Activated CD4-positive, alpha-beta T cell treated with anti-CD3 and anti-CD28 coated beads for 48 hours (primary cell): ENCODE data around the gene TTC21A.

Experiments used
- DNase-seq: peaks from one replicate; pipeline ENCODE4 v3.0.0-alpha.2; 2020

The TTC21A gene

GRCh38 chr3:39098473-39099000 is 8.9 kb upstream of the TTC21A start:
- DNase-seq = no peak

GRCh38 chr3:39099242-39099641 is 8.2 kb upstream of the TTC21A start:
- no peak for DNase-seq

GRCh38 chr3:39099738-39100499 is 7.6 kb upstream of the TTC21A start:
- no peak for DNase-seq

- no peak for DNase-seq
Measured at GRCh38 chr3:39100500-39100886, 7.0 kb upstream of the TTC21A start.

- DNase-seq = peak; percentile 61
Measured at GRCh38 chr3:39101022-39101689, 6.3 kb upstream of the TTC21A start.

- no peak for DNase-seq
Measured at GRCh38 chr3:39102504-39103323, 4.8 kb upstream of the TTC21A start.

GRCh38 chr3:39103324-39103693 is 4.2 kb upstream of the TTC21A start:
- no peak for DNase-seq

GRCh38 chr3:39103791-39104552 is 3.5 kb upstream of the TTC21A start:
- no peak for DNase-seq

GRCh38 chr3:39104961-39105686 is 2.4 kb upstream of the TTC21A start:
- no peak for DNase-seq

GRCh38 chr3:39105687-39106063 is 1.8 kb upstream of the TTC21A start:
- no peak for DNase-seq

GRCh38 chr3:39106281-39106811 is 1.1 kb upstream of the TTC21A start:
- no peak for DNase-seq

GRCh38 chr3:39106851-39107387 is 561 bp upstream of the TTC21A start:
- DNase-seq = no peak

- DNase-seq = no peak
Measured at GRCh38 chr3:39108200-39108710, 775 bp downstream of the TTC21A start.

- DNase-seq = no peak
Measured at GRCh38 chr3:39109086-39109485, 1.6 kb downstream of the TTC21A start.

- DNase-seq = no peak
Measured at GRCh38 chr3:39110041-39110639, 2.7 kb downstream of the TTC21A start.

GRCh38 chr3:39112113-39112512 is 4.6 kb downstream of the TTC21A start:
- no peak for DNase-seq

GRCh38 chr3:39112535-39112934 is 5.1 kb downstream of the TTC21A start:
- no peak for DNase-seq

GRCh38 chr3:39113291-39113690 is 5.8 kb downstream of the TTC21A start:
- no peak for DNase-seq

GRCh38 chr3:39114456-39114855 is 7.0 kb downstream of the TTC21A start:
- no peak for DNase-seq

GRCh38 chr3:39115870-39116269 is 8.4 kb downstream of the TTC21A start:
- no peak for DNase-seq

GRCh38 chr3:39118079-39118478 is 10.6 kb downstream of the TTC21A start:
- DNase-seq = no peak
